Stimulated activated CD8-positive, alpha-beta memory T cell treated with anti-CD3 and anti-CD28 coated beads, Interleukin-4, amount 100 ng/mL, for 4 hours (primary cell): ENCODE results near the gene TMEM238.
A peak's percentile ranks its signal among the peaks of the same experiment; 100 is the strongest.
"Not testable (repeated sequence)": the region's sequence is repeated elsewhere in the genome, so short reads cannot be mapped to it uniquely, and the experiment has no call there.

Experiments used
- DNase-seq, 2 donors: peaks; one replicate each; pipeline ENCODE4 v3.0.0-alpha.2; 2020; ENCODE audit warnings: low read depth in 2 of 2, low spot score in 1 of 2

Gene TMEM238

DNA sequence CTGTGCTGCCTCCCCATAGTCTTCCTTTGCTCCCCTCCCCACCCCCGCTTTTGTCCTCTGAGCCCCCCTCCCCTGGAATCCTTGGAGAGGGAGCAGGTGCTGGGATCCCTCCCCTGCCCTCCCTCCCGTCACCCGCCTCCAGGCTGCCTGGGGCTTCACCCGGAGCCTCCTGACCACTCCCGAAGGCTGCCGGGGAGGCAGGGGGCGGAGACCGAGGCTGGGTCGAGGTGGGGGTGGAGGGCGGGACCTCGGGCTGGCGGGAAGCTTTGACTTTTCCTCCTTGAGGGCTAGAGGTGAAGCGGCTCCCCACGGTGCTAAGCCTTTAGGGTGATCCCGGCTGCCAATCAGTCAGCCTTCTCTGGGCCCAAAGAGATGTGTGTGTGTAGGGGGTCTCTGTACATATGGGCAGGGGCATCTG lies 42.9 kb downstream of the TMEM238 start:
- DNase-seq = peak in 1 of 2 donors; percentile 17

DNA sequence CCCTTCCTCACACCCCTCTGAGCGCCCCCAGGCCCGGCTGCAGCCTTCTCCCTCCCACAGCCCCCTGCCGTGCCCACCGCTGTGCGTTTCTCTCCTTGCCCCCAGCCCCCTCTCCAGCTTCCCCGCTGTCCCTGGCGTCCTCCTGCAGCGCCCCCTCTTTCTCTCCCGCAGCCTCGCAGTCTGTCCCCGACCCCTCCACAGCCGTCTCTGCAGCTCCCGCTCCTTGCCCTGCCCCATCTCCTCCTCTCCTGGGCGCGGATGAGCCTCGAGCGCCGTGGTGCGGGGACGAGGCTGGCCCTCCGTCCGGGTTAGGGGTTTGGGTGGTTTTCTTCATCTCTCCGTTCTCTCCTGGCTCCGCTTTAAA lies 43.3 kb downstream of the TMEM238 start:
- no peak for DNase-seq

DNA sequence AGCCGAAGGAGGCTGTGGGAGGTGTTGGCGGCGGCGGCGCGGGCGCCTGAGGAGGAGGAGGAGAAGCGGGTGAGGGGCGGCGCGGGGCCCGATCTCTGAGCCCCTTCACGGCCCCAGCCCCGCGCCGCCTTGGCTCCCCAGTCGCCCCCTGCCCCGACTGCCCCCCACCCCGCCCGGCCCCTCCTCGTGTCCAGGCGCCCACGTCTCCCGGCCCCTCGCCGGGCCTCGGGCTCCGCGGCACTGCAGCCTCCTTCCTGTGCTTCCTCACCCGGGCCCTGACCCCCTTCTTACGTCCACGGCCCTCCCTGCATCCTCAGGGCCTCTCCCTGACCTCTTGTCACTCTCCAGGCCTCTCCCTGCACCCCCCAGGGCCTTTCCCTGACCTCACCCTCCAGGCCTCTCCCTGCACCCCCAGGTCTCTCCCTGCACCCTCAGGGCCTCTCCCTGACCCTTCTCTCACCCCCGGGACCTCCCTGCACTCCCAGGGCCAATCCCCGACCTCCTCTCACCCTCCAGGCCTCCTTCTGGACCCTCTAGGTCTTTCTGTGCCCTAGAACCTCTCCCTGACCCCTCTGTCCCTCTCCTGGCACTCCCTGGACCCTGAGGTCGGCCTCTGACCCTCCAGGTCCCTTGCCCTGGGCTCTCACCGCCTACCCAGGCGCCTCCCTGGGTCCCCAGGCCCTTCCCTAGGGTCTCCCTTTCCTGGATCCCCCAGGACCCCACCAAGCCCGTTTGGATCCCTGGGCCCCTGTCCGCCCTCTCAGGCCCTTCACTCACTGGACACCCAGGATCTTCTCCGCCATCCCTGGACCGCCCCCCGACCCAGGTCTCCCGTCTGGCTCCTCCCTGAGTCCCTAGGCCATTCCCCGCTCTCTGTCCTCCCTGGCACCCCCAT lies 44.0 kb downstream of the TMEM238 start:
- DNase-seq = no peak

DNA sequence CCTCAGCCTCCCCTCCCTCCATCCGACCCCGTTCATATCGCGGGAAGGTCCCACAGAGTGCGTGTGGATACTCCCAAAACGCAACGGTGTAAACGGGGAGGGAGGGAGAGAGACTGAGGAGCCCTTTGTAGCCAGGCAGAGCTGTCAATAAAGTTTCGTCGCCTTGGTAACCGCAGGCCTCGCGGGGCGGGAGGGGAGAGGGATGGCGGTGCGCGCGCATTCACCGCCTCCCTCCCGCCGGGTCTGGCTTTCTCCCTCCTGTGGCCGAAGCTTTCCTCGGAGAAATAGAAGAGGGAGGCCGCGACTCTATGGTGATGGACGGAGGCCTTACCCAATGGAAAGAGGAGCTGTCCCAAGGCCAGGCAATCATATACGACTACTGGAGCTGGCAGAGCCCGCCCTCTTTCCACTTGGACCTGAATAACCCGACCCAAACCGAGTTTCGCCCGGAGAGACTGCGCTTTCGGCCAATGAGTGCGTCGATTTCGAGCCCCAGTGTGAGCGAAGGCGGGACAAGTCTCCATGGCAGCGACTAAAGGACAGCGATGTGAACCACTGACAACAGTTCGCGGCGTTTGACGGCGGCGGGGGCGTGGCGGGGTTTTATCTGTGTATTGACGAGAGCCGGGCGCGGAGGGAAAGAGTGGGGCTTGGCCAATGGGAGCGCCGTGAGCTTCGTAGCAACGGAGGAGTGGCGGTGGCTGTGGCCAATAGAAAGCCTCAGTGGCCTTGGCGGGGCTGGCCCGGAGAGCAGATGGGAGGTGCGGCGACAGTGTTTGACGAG lies 44.8 kb downstream of the TMEM238 start, which contains the start of gene KMT5C:
KMT5C (plus strand) TSS at position 772 of the 784 bp plus-strand sequence. CDS start 2,061 bp downstream, outside the sequence.
- DNase-seq = peak; percentile 100

DNA sequence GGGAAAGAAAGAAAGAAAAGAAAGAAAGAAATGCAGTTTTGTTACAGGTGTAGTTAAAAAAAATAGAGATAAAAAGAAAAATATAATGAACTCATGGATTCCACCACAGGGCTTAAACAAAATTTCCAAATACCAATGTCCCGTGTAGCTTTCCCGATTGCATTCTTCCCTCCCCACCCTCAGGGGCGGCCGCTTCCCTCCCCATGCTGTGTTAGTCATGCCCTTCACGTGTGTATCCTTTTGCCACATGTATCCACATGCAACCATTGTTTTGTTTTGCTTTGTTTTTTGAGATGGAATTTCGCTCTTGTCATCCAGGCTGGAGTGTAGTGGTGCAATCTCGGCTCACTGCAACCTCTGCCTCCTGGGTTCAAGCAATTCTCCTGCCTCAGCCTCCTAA lies 48.0 kb downstream of the TMEM238 start:
- no peak for DNase-seq

DNA sequence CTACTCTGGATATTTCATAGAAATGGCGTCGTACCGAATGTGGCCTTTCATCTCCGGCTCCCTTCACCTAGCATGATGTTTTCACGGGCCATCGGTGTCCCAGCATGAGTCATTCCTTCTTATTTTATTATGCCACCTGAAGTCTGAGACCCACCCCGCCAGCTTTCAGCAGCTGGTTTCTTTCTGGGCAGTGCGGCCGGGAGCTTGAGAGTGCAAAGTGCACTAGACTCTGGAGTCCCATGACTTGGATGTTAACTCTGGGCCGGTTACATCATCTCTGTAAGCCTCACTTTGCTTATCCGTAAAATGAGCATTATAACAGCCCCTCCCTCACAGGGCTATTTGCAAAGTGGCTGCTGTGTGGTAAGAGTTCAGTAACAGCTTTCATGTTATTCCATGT lies 50.2 kb downstream of the TMEM238 start:
- DNase-seq = no peak

DNA sequence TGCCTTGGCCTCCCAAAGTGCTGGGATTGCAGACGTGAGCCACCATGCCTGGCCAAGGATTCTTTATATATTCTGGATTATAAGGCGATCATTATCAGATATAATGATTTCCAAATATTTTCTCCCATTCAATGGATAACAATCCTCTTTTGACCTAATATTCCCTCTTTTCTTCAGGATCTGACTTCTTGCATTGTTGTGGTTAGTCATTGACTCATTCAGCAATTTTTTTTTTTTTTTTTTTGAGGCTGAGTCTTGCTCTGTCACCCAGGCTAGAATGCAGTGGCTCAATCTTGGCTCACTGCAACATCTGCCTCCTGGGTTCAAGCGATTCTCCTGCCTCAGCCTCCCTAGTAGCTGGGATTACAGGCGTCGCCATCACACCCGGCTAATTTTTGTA lies 54.3 kb downstream of the TMEM238 start:
- not testable (repeated sequence) for DNase-seq
